ENCODE results near the gene MAPK14. TPM values are rescaled to one million over a fixed set of nuclear protein-coding genes. Genes with fewer than 3 reads are reported as not detected.

Gene MAPK14
- total and polyA plus RNA-seq, 12 donors = 11.3 to 119 (median 49.3) TPM

DNA sequence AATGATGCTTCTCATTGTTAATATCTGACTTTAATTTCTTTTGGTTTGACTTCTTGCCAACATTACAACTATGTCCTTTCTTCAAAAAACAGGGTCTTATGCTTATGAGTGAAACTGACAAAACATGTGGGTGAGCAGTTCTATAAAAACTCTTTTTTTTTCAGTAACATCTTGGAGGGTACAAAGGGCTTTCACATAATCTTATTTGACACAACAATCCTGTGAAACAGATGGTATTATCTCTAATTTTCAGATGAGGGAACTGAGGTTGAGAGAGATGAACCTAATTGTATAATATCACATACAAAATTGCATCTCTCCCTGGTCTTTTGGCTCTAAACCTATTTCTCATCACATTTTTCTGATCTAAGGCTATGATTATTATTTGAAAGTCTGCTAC, 38.3 kb downstream of the MAPK14 start:
- TF ChIP-seq POLR2A (IDR thresholded peaks at IDR 0.05) (no peak), CTCF (IDR thresholded peaks at IDR 0.05) (no peak)
- Histone ChIP-seq H3K4me1 (replicated peaks in 1 of 2) (peaks cover 8 to 64% of the 10 kb centered on the region in 2 donors), H3K9me3 (replicated peaks in 1 of 3) (no peaks in the 10 kb centered on the region), H3K27ac (no peak overlapping the region), H3K36me3 (replicated peaks in 1 of 2) (no peaks in the 10 kb centered on the region), H3K27me3 (no peaks in the 10 kb centered on the region), H3K4me3 (no peak overlapping the region)
- intact Hi-C loops (cut with DNase I) = no loop called here
- no peak for DNase-seq

DNA sequence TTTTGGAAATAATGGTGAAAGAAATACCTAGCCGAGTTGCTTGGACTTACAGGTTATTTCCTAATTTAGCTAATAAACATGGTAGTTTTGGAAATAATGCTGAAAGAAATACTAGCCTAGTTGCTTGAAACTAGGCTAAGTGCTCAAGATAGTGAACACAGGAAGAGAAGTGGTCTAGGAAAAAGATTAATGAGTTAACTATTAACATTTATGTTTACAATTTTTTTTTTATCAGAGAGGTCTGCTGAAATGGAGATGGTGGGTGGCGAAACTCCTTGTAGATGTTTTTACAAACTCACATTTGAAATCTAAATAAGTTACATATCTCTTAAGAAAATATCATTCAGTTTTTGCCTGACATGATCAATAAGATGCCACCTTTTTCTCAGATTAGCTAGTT, 39.2 kb downstream of the MAPK14 start:
- H3K9me3 ChIP-seq (replicated peaks in 1 of 3) = no peaks in the 10 kb centered on the region
- H3K4me1 ChIP-seq (replicated peaks in 1 of 2) = peaks cover 8 to 60% of the 10 kb centered on the region in 2 donors
- DNase-seq = no peak
- H3K27me3 ChIP-seq = no peaks in the 10 kb centered on the region
- no peak overlapping the region for H3K4me3 ChIP-seq
- intact Hi-C loops (cut with DNase I) = no loop called here
- H3K27ac ChIP-seq = peak overlapping the region in 1 of 5 donors; percentile 28
- 92 to 98% (median 95%) methylated on average over 2 of the region's 2 CpGs for WGBS, 4 donors
- no peaks in the 10 kb centered on the region for H3K36me3 ChIP-seq (replicated peaks in 1 of 2)
- TF ChIP-seq CTCF (IDR thresholded peaks at IDR 0.05) = no peak
- no peak for TF ChIP-seq POLR2A (IDR thresholded peaks at IDR 0.05)

DNA sequence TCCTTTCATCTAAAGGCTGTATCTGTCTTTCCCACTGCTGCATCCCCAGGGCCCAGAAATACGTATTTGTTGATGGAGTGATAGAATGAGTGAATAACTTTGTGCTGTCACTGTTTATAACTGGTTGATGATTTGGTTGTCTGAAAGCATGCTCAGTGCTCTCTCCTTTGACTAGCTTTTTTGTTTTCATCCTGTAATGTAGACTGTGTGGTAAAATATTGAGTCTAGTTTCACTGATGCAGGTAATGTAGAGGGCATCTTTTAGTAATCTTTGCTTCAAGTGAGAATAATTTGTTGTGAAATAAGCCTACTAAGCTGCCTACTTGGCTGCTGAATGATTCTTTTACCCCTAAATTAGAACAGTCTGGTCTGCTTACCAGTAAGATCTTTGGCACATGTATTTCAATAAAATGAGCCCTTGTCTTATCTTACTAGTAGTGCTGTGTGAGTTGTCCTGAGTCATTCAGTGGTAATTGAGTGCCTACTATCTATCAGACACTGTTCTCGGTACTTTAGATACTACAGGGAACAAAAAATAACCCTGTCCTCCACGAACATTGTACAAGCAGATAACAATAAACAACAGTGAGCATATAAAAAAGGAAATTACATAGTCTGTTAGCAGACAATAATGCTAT, 39.9 kb downstream of the MAPK14 start:
- peak overlapping the region in 1 of 5 donors; percentile 28 for H3K27ac ChIP-seq
- H3K9me3 ChIP-seq (replicated peaks in 1 of 3) = no peaks in the 10 kb centered on the region
- DNase-seq = no peak
- intact Hi-C loops (cut with DNase I) = no loop called here
- WGBS, 4 donors = 42 to 45% (median 45%) methylated on average over 3 of the region's 3 CpGs
- H3K4me1 ChIP-seq (replicated peaks in 1 of 2) = peaks cover 8 to 56% of the 10 kb centered on the region in 2 donors
- no peak for TF ChIP-seq CTCF (IDR thresholded peaks at IDR 0.05)
- no peak for TF ChIP-seq POLR2A (IDR thresholded peaks at IDR 0.05)
- H3K27me3 ChIP-seq = no peaks in the 10 kb centered on the region
- no peaks in the 10 kb centered on the region for H3K36me3 ChIP-seq (replicated peaks in 1 of 2)
- H3K4me3 ChIP-seq = no peak overlapping the region

- intact Hi-C loops (cut with DNase I) = no loop called here
- no peak for TF ChIP-seq CTCF (IDR thresholded peaks at IDR 0.05)
- no peak for TF ChIP-seq POLR2A (IDR thresholded peaks at IDR 0.05)
- no peak overlapping the region for H3K4me3 ChIP-seq
- no peaks in the 10 kb centered on the region for H3K9me3 ChIP-seq (replicated peaks in 1 of 3)
- H3K27me3 ChIP-seq = no peaks in the 10 kb centered on the region
- H3K27ac ChIP-seq = peak overlapping the region in 1 of 5 donors; percentile 28
- no peaks in the 10 kb centered on the region for H3K36me3 ChIP-seq (replicated peaks in 1 of 2)
- peaks cover 8 to 56% of the 10 kb centered on the region in 2 donors for H3K4me1 ChIP-seq (replicated peaks in 1 of 2)
- DNase-seq = no peak
Measured at GRCh38 chr6:36068012-36068392, 40.4 kb downstream of the MAPK14 start.
